ENCODE data around the gene NSUN7. TPM values are rescaled to one million over a fixed set of nuclear protein-coding genes. Genes with fewer than 3 reads are reported as not detected.

Gene NSUN7
- total and polyA plus RNA-seq, 2 of the 13 experiments (the other 11 are each of a cell fraction or from before 2014, with no cell fraction given), result 0.05 TPM; not detected in 1

DNA sequence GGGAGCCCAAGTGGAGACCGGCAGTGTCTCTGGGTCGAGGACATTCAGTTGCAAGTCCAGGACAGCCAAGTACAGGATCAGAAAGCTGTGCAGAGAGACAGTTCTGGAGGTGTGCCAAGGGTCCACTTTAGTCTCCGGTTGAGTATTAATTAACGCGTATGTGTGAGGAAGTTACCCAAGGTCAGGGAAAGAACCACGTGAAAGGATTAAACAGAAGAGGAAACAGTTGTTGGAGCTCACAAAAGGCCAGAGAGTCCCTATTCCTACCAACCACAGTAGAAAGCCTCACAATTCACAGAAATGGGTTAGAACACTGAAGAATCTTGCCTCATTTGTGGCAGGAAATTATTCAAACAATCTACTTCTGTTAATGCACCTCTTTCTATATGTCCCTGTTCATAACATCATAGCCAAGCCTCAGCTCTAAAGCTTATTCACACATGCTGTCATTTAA is 17.9 kb upstream of the NSUN7 start (continued):
- TF ChIP-seq HNF4G (IDR thresholded peaks at IDR 0.05; ENCODE audit: borderline replicate concordance, low read depth, low read length) (no peak), HNF4G (CRISPR knock-in tag; IDR thresholded peaks at IDR 0.05; ENCODE audit: borderline replicate concordance, low read depth) (no peak), SRY (CRISPR knock-in tag; IDR thresholded peaks at IDR 0.05) (no peak), ERF (CRISPR knock-in tag; IDR thresholded peaks at IDR 0.05) (no peak), HNF4A (CRISPR knock-in tag; IDR thresholded peaks at IDR 0.05) (peak; percentile 23; the same call in 1 of the 2 replicates), MYPOP (CRISPR knock-in tag; IDR thresholded peaks at IDR 0.05) (no peak), ZNF788 (CRISPR knock-in tag; IDR thresholded peaks at IDR 0.05; ENCODE audit: borderline replicate concordance) (no peak), SOX6 (IDR thresholded peaks at IDR 0.05) (no peak), SOX6 (CRISPR knock-in tag; IDR thresholded peaks at IDR 0.05) (peak; percentile 19; the same call in 1 of the 2 replicates), KMT2B (CRISPR knock-in tag; IDR thresholded peaks at IDR 0.05) (no peak), YEATS2 (CRISPR knock-in tag; IDR thresholded peaks at IDR 0.05; ENCODE audit: borderline replicate concordance) (no peak), MIXL1 (CRISPR knock-in tag; IDR thresholded peaks at IDR 0.05) (peak; percentile 90), NCOA1 (CRISPR knock-in tag; IDR thresholded peaks at IDR 0.05) (no peak), RXRA (CRISPR knock-in tag; IDR thresholded peaks at IDR 0.05) (no peak), GABPB1 (CRISPR knock-in tag; IDR thresholded peaks at IDR 0.05) (no peak), ZNF598 (CRISPR knock-in tag; IDR thresholded peaks at IDR 0.05; ENCODE audit: borderline replicate concordance) (no peak), KAT8 (CRISPR knock-in tag; IDR thresholded peaks at IDR 0.05) (no peak), ETV5 (CRISPR knock-in tag; IDR thresholded peaks at IDR 0.05; ENCODE audit: borderline replicate concordance) (peak; percentile 25; the same call in 1 of the 2 replicates), ZFX (CRISPR knock-in tag; IDR thresholded peaks at IDR 0.05; ENCODE audit: low read depth) (no peak), ZNF841 (CRISPR knock-in tag; IDR thresholded peaks at IDR 0.05; ENCODE audit: borderline replicate concordance) (no peak), MZF1 (CRISPR knock-in tag; IDR thresholded peaks at IDR 0.05; ENCODE audit: borderline replicate concordance) (no peak), ONECUT2 (CRISPR knock-in tag; IDR thresholded peaks at IDR 0.05) (no peak), ZNF143 (CRISPR knock-in tag; IDR thresholded peaks at IDR 0.05) (no peak), RNF2 (conservative IDR thresholded peaks at IDR 0.05; ENCODE audit: low read depth) (no peak), ZNF280B (CRISPR knock-in tag; IDR thresholded peaks at IDR 0.05; ENCODE audit: borderline replicate concordance) (no peak), ZNF431 (CRISPR knock-in tag; IDR thresholded peaks at IDR 0.05; ENCODE audit: borderline replicate concordance, low read depth) (no peak), SRSF9 (IDR thresholded peaks at IDR 0.05; ENCODE audit: borderline replicate concordance, insufficient read depth, low read depth, low read length, poor library complexity, severe bottlenecking) (no peak), NFKB2 (CRISPR knock-in tag; IDR thresholded peaks at IDR 0.05; ENCODE audit: borderline replicate concordance) (no peak), PRPF4 (IDR thresholded peaks at IDR 0.05; ENCODE audit: low read depth, low read length, poor library complexity, severe bottlenecking) (no peak), ZNF614 (CRISPR knock-in tag; IDR thresholded peaks at IDR 0.05; ENCODE audit: borderline replicate concordance) (no peak)
- TF ChIP-seq, protein P1, sequence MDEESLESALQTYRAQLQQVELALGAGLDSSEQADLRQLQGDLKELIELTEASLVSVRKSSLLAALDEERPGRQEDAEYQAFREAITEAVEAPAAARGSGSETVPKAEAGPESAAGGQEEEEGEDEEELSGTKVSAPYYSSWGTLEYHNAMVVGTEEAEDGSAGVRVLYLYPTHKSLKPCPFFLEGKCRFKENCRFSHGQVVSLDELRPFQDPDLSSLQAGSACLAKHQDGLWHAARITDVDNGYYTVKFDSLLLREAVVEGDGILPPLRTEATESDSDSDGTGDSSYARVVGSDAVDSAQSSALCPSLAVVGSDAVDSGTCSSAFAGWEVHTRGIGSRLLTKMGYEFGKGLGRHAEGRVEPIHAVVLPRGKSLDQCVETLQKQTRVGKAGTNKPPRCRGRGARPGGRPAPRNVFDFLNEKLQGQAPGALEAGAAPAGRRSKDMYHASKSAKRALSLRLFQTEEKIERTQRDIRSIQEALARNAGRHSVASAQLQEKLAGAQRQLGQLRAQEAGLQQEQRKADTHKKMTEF (CRISPR knock-in tag; IDR thresholded peaks at IDR 0.05), result 0 out of 2 replicates have a peak, but pooled peaks have one; percentile 22

Measured in HepG2 (cell line).